Measurements from ENCODE around the gene VPS29. TPM values are rescaled to one million over a fixed set of nuclear protein-coding genes. Genes with fewer than 3 reads are reported as not detected.
"Not testable (repeated sequence)": the region's sequence is repeated elsewhere in the genome, so short reads cannot be mapped to it uniquely, and the experiment has no call there.

Gene VPS29
- total RNA-seq, 1 donor: 51.4 TPM

DNA sequence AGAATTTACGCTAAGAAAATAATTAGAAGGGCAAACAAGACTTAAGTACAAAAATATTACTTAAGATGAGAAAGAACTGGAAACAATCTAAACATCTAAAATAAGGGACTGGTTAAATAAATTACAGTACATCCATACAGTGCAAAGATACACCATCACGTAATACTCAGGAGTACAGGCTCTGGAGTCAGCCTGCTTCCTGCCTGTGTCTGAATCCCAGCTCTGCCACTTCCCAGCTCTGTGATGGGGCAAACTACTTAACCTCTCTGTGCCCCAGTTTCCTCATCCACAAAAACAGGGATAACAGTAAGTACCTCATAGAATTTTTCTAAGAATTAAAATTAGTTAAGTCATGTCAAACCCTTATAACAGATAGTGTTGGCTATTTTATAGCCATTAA lies 45.2 kb upstream of the VPS29 start:
- H3K27me3 ChIP-seq (ENCODE audit: insufficient read depth, low read length): no peaks in the 10 kb centered on the region
- H3K4me2 ChIP-seq (ENCODE audit: insufficient read depth, low read length): no peak overlapping the region

DNA sequence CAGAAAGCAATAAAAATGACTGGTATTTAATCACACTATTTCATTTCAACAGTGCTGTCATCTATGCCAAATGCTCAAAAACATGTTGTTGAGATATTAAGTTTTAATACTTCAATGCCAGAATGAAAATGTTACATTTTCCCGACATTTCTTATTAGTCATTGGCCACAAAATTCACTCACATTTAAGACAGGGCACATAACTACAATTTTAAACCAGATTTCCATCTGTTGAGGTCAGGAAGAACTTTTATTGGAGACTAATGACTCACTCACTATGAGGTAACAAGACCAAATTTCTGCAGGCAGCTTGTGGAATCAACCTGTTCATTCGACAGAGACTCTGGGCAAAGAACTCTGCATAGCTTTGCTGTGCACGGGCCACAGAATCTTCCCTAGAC lies 44.4 kb upstream of the VPS29 start:
- Histone ChIP-seq H3K9me3 (ENCODE audit: low read depth, low read length) (no peaks in the 10 kb centered on the region), H3K79me2 (ENCODE audit: insufficient read depth, low read length) (no peaks in the 10 kb centered on the region), H3K4me3 (ENCODE audit: insufficient read depth, low read length) (no peak overlapping the region), H4K20me1 (ENCODE audit: insufficient read depth, low read length) (peaks cover 33% of the 10 kb centered on the region), H3K27ac (ENCODE audit: low read depth, low read length) (peak overlapping the region; percentile 3), H2AFZ (ENCODE audit: low read length) (no peak overlapping the region), H3K4me1 (ENCODE audit: insufficient read depth, low read length) (peaks cover 24% of the 10 kb centered on the region), H3K27me3 (ENCODE audit: insufficient read depth, low read length) (no peaks in the 10 kb centered on the region), H3K4me2 (ENCODE audit: insufficient read depth, low read length) (peak overlapping the region; percentile 9), H3K36me3 (ENCODE audit: insufficient read depth, low read length) (no peaks in the 10 kb centered on the region)
- peak; percentile 72 for DNase-seq (ENCODE audit: insufficient read length, low spot score, missing footprints)
- TF ChIP-seq, protein P1, sequence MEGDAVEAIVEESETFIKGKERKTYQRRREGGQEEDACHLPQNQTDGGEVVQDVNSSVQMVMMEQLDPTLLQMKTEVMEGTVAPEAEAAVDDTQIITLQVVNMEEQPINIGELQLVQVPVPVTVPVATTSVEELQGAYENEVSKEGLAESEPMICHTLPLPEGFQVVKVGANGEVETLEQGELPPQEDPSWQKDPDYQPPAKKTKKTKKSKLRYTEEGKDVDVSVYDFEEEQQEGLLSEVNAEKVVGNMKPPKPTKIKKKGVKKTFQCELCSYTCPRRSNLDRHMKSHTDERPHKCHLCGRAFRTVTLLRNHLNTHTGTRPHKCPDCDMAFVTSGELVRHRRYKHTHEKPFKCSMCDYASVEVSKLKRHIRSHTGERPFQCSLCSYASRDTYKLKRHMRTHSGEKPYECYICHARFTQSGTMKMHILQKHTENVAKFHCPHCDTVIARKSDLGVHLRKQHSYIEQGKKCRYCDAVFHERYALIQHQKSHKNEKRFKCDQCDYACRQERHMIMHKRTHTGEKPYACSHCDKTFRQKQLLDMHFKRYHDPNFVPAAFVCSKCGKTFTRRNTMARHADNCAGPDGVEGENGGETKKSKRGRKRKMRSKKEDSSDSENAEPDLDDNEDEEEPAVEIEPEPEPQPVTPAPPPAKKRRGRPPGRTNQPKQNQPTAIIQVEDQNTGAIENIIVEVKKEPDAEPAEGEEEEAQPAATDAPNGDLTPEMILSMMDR (IDR thresholded peaks at IDR 0.05; ENCODE audit: extremely low read depth, low read depth, low read length): no peak

More for the DNA sequence above, 45.2 kb upstream of the VPS29 start:
- H3K79me2 ChIP-seq (ENCODE audit: insufficient read depth, low read length): no peaks in the 10 kb centered on the region
- no peaks in the 10 kb centered on the region for H3K9me3 ChIP-seq (ENCODE audit: low read depth, low read length)
- no peaks in the 10 kb centered on the region for H3K36me3 ChIP-seq (ENCODE audit: insufficient read depth, low read length)
- no peak for DNase-seq (ENCODE audit: insufficient read length, low spot score, missing footprints)
- H2AFZ ChIP-seq (ENCODE audit: low read length): no peak overlapping the region
- TF ChIP-seq, protein P1 (IDR thresholded peaks at IDR 0.05; ENCODE audit: extremely low read depth, low read depth, low read length): no peak
- H4K20me1 ChIP-seq (ENCODE audit: insufficient read depth, low read length): peaks cover 39% of the 10 kb centered on the region
- no peak overlapping the region for H3K4me3 ChIP-seq (ENCODE audit: insufficient read depth, low read length)
- peaks cover 24% of the 10 kb centered on the region for H3K4me1 ChIP-seq (ENCODE audit: insufficient read depth, low read length)
- no peak overlapping the region for H3K27ac ChIP-seq (ENCODE audit: low read depth, low read length)

DNA sequence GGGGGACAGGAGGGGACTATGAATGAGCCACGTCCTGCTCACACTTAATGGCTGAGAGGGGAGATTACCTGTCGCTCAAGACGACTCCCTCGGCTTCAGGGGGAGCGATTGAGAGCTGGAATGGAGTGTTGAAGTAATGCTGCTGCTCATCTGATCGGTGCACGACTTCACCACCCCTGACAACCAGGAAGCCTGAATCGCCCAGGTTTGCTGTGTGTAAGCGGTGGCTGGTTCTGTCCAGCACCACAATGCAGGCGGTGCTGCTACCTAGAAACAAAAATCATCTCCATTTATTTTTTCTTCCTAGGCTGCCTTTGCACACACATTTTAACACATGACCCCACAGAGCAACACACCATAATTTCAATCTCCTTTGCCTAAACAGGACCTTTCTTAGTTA lies 43.9 kb upstream of the VPS29 start:
- Histone ChIP-seq H3K79me2 (ENCODE audit: insufficient read depth, low read length) (no peaks in the 10 kb centered on the region), H3K27me3 (ENCODE audit: insufficient read depth, low read length) (no peaks in the 10 kb centered on the region), H3K9me3 (ENCODE audit: low read depth, low read length) (no peaks in the 10 kb centered on the region), H3K27ac (ENCODE audit: low read depth, low read length) (peak overlapping the region; percentile 3), H4K20me1 (ENCODE audit: insufficient read depth, low read length) (peaks cover 33% of the 10 kb centered on the region), H3K36me3 (ENCODE audit: insufficient read depth, low read length) (no peaks in the 10 kb centered on the region), H3K4me3 (ENCODE audit: insufficient read depth, low read length) (no peak overlapping the region), H3K4me2 (ENCODE audit: insufficient read depth, low read length) (peak overlapping the region; percentile 9), H2AFZ (ENCODE audit: low read length) (no peak overlapping the region), H3K4me1 (ENCODE audit: insufficient read depth, low read length) (peaks cover 24% of the 10 kb centered on the region)
- DNase-seq (ENCODE audit: insufficient read length, low spot score, missing footprints): peak; percentile 5
- TF ChIP-seq, protein P1 (IDR thresholded peaks at IDR 0.05; ENCODE audit: extremely low read depth, low read depth, low read length): no peak

DNA sequence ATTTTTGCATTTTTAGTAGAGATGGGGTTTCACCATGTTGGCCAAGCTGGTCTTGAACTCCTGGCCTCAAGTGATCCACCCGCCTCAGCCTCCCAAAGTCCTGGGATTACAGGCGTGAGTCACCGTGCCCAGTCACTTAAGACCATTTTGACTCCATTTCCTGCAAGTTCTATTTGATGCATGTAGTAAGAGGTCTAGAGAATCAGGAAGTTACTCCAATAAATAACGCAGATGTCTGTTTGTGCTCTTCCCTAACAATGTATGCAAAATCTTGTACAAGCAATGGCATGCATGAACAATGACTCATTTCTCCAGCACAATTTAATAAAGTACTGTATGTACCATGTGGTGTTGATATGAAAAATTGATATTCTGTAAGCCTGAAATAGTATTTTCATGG lies 43.3 kb upstream of the VPS29 start:
- H2AFZ ChIP-seq (ENCODE audit: low read length); H3K79me2 ChIP-seq (ENCODE audit: insufficient read depth, low read length); H3K9me3 ChIP-seq (ENCODE audit: low read depth, low read length); H3K36me3 ChIP-seq (ENCODE audit: insufficient read depth, low read length); H3K27me3 ChIP-seq (ENCODE audit: insufficient read depth, low read length); H3K4me3 ChIP-seq (ENCODE audit: insufficient read depth, low read length); H3K27ac ChIP-seq (ENCODE audit: low read depth, low read length); H3K4me2 ChIP-seq (ENCODE audit: insufficient read depth, low read length): not testable (repeated sequence)
- peak; percentile 32 for DNase-seq (ENCODE audit: insufficient read length, low spot score, missing footprints)
- Histone ChIP-seq H3K4me1 (ENCODE audit: insufficient read depth, low read length) (peaks cover 24% of the 10 kb centered on the region), H4K20me1 (ENCODE audit: insufficient read depth, low read length) (peaks cover 33% of the 10 kb centered on the region)

Data from osteoblast (primary cell).